PC-3 (cell line): ENCODE measurements around the gene SHLD1. TPM values are rescaled to one million over a fixed set of nuclear protein-coding genes. Genes with fewer than 3 reads are reported as not detected.

Experiments
- ATAC-seq: fragments of 200-7000 bp; cut with Tn5 transposase; 2 replicates; pipeline ENCODE4 v1.9.1; 2020; ENCODE audit warnings: mild to moderate bottlenecking, moderate library complexity
- BruUV-seq: library from RNA; stranded (reverse); fragments of 400-500 nt; replicated peaks from 2 replicates; lab custom pipeline; 2021; lab: Mats Ljungman, UMichigan
- CTCF ChIA-PET: fragments of 300-600 bp; sonication (Branson Sonifier 250); formaldehyde crosslinking; loops from one replicate; lab custom pipeline; 2022; ENCODE audit warnings: antibody characterized with exemption; lab: Charles Lee
- POLR2A ChIA-PET: fragments of 300-600 bp; sonication (Branson Sonifier 250); formaldehyde crosslinking; loops from one replicate; lab custom pipeline; 2022; ENCODE audit warnings: antibody characterized with exemption; ENCODE audit not compliant: unreplicated experiment; lab: Charles Lee
- DNase-seq: peaks from one replicate; pipeline ENCODE4 v3.0.0-alpha.2; 2015
- H2AFZ ChIP-seq: fragments of 300-600 bp; sonication (generic); 2 replicates; pipeline ENCODE4 v1.6.0; 2016; ENCODE audit warnings: antibody characterized with exemption, low read length
- H3F3A ChIP-seq: fragments of 300-600 bp; sonication (generic); one replicate; pipeline ENCODE4 v1.6.0; 2017; ENCODE audit warnings: antibody characterized with exemption, low read length, control low read depth, mild to moderate bottlenecking; ENCODE audit not compliant: unreplicated experiment
- H3K27ac ChIP-seq: fragments of 300-600 bp; sonication (generic); 2 replicates; pipeline ENCODE4 v1.5.1; 2016; ENCODE audit warnings: mild to moderate bottlenecking, low read length
- H3K27me3 ChIP-seq: fragments of 300-600 bp; sonication (generic); 2 replicates; pipeline ENCODE4 v1.6.1; 2016; ENCODE audit warnings: low read length, mixed read lengths
- H3K36me3 ChIP-seq: fragments of 300-600 bp; sonication (generic); 2 replicates; pipeline ENCODE4 v1.6.1; 2016; ENCODE audit warnings: low read depth, mixed run types, low read length, mixed read lengths
- H3K4me1 ChIP-seq: fragments of 300-600 bp; sonication (generic); 2 replicates; pipeline ENCODE4 v1.5.1; 2016; ENCODE audit warnings: low read length; ENCODE audit not compliant: insufficient read depth
- H3K4me2 ChIP-seq: fragments of 300-600 bp; sonication (generic); 2 replicates; pipeline ENCODE4 v1.6.0; 2016; ENCODE audit warnings: low read length
- H3K4me3 ChIP-seq: fragments of 300-600 bp; sonication (generic); 2 replicates; pipeline ENCODE4 v1.5.1; 2016; ENCODE audit warnings: mild to moderate bottlenecking, low read length, mixed read lengths
- H3K79me2 ChIP-seq: fragments of 300-600 bp; sonication (generic); 2 replicates; pipeline ENCODE4 v1.6.1; 2017; ENCODE audit warnings: low read length, mixed read lengths
- H3K9ac ChIP-seq: fragments of 300-600 bp; sonication (generic); 2 replicates; pipeline ENCODE4 v1.6.0; 2016; ENCODE audit warnings: mild to moderate bottlenecking, low read length
- H3K9me2 ChIP-seq: fragments of 300-600 bp; sonication (generic); replicated peaks from 2 replicates; pipeline ENCODE4 v1.6.1; 2016; ENCODE audit warnings: mixed run types, low read length, mixed read lengths
- H3K9me3 ChIP-seq: fragments of 300-600 bp; sonication (generic); 2 replicates; pipeline ENCODE4 v1.6.1; 2016; ENCODE audit warnings: low read length, mixed read lengths
- H4K20me1 ChIP-seq: fragments of 300-600 bp; sonication (generic); 2 replicates; pipeline ENCODE4 v1.6.1; 2016; ENCODE audit warnings: low read length, mixed read lengths
- CTCF ChIP-seq: fragments of 300-600 bp; sonication (generic); conservative IDR thresholded peaks from 2 replicates; pipeline ENCODE4 v1.5.1; 2017; ENCODE audit warnings: antibody characterized with exemption, low read depth, mild to moderate bottlenecking, low read length
- EZH2 ChIP-seq: fragments of 300-600 bp; sonication (generic); IDR thresholded peaks from one replicate; pipeline ENCODE4 v1.6.1; 2017; ENCODE audit warnings: antibody characterized with exemption, mild to moderate bottlenecking, low read length; ENCODE audit not compliant: unreplicated experiment
- EZH2phosphoT487 ChIP-seq: fragments of 300-600 bp; sonication (generic); IDR thresholded peaks from 2 replicates; pipeline ENCODE4 v1.6.1; 2018; ENCODE audit warnings: mild to moderate bottlenecking, antibody characterized with exemption, low read length, borderline replicate concordance
- intact Hi-C: fragments of 100-400 bp; cut with micrococcal nuclease; formaldehyde crosslinking; loops from 2 replicates; pipeline ENCODE4 v1.9.0; 2023
- total RNA-seq: library from RNA; depleted of rRNA; stranded (reverse); fragments of >200 nt; gene quantifications from 2 replicates; pipeline ENCODE4 v1.2.3, GENCODE V29; 2014

The SHLD1 gene
- total RNA-seq, 1 experiment from 2014 or later, result 3.4 TPM

- no peaks in the 10 kb centered on the region for H3K9me3 ChIP-seq
- ChIA-PET CTCF (no interaction called here), POLR2A (interaction anchor here (0.5 to 0.6 kb wide), 2 partner anchors 26 to 72 kb away, joined by 3 to 5 read pairs; no protein-coding TSS in a partner anchor)
- DNase-seq (peak; percentile 58), ATAC-seq (peak; percentile 68)
- H3K27me3 ChIP-seq, result no peaks in the 10 kb centered on the region
- no peaks in the 10 kb centered on the region for H4K20me1 ChIP-seq
- TF ChIP-seq CTCF, result no peak
- no peak for TF ChIP-seq EZH2
- TF ChIP-seq EZH2phosphoT487, result no peak
- H3F3A ChIP-seq, result no peaks in the 10 kb centered on the region
- no peaks in the 10 kb centered on the region for H3K9me2 ChIP-seq
- H3K4me2 ChIP-seq, result peak overlapping the region; percentile 21; the same call in 1 of the 2 replicates
- no peak overlapping the region for H3K4me3 ChIP-seq
- H3K4me1 ChIP-seq, result peaks cover 21% of the 10 kb centered on the region
- H2AFZ ChIP-seq, result no peak overlapping the region
- H3K79me2 ChIP-seq, result no peaks in the 10 kb centered on the region
- no TSS peak for BruUV-seq
- H3K9ac ChIP-seq, result no peak overlapping the region
- H3K36me3 ChIP-seq, result no peaks in the 10 kb centered on the region
- no peak overlapping the region for H3K27ac ChIP-seq
- intact Hi-C loops, result no loop called here
Observed at GRCh38 chr20:5864873-5865587, 114.8 kb downstream of the SHLD1 start.

DNA sequence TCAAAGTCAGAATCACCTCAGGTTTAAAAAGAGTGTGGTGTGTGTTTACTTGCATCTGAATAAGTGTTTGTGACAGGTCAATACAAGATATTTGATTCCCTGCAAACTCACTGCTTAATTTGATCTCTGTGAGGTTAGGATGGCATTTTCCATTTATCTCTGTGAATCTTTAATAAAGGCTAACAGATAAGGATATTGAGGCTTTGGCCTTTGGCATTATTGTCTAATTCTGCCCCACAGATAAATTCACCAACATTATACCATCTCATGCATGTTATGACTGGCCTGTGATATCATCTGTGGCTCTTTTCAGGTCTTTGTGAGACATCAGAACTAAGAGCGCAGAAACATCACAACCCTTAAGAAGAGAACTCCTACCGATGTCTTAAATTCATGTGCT, 115.4 kb downstream of the SHLD1 start:
- no TSS peak for BruUV-seq
- ATAC-seq (no peak), DNase-seq (no peak)
- H4K20me1 ChIP-seq, result no peaks in the 10 kb centered on the region
- CTCF ChIA-PET, result no interaction called here
- peak overlapping the region; percentile 21; the same call in 1 of the 2 replicates for H3K4me2 ChIP-seq
- H3K9me3 ChIP-seq, result no peaks in the 10 kb centered on the region
- H3K9me2 ChIP-seq, result no peaks in the 10 kb centered on the region
- no peaks in the 10 kb centered on the region for H3K36me3 ChIP-seq
- intact Hi-C loops, result no loop called here
- no peak overlapping the region for H3K27ac ChIP-seq
- H3K27me3 ChIP-seq, result no peaks in the 10 kb centered on the region
- no peak overlapping the region for H3K4me3 ChIP-seq
- H3K79me2 ChIP-seq, result no peaks in the 10 kb centered on the region
- no peaks in the 10 kb centered on the region for H3F3A ChIP-seq
- no peak overlapping the region for H3K9ac ChIP-seq
- no peak overlapping the region for H2AFZ ChIP-seq
- POLR2A ChIA-PET, result interaction anchor here (0.6 kb wide), 1 partner anchor 26 kb away, joined by 3 read pairs; no protein-coding TSS in a partner anchor
- H3K4me1 ChIP-seq, result peaks cover 21% of the 10 kb centered on the region
- TF ChIP-seq EZH2, result no peak
- no peak for TF ChIP-seq CTCF

DNA sequence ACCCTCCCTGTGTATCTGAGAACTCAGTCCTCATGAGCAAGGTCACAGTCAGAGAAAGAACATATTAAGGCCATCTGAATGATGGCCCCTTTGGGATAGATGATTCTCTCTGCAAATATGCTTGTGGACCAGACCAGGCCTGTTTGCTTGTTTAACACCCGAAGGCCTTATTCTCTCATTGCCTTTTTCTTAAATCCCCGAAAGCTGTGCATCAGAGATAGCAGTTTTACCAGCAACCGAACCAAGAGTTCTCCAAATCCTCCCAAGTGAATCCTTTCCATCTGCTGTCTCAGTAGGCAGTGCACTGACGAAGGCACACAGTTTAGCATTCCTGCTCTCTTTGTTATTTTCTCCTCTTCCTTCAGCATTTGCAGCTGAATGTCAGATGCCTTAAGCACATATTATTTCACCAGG, 120.4 kb downstream of the SHLD1 start:
- Histone ChIP-seq H3K4me3 (no peak overlapping the region), H3F3A (no peaks in the 10 kb centered on the region), H2AFZ (no peak overlapping the region), H3K36me3 (no peaks in the 10 kb centered on the region), H3K27me3 (peaks cover 22% of the 10 kb centered on the region; the same call in 1 of the 2 replicates), H3K4me2 (no peak overlapping the region), H3K9me2 (no peaks in the 10 kb centered on the region), H3K4me1 (peaks cover 2% of the 10 kb centered on the region), H3K27ac (no peak overlapping the region), H3K79me2 (no peaks in the 10 kb centered on the region), H4K20me1 (no peaks in the 10 kb centered on the region), H3K9ac (no peak overlapping the region), H3K9me3 (no peaks in the 10 kb centered on the region)
- no TSS peak for BruUV-seq
- POLR2A ChIA-PET, result no interaction called here
- DNase-seq (no peak), ATAC-seq (no peak)
- intact Hi-C loops, result no loop called here
- TF ChIP-seq CTCF, result no peak
- TF ChIP-seq EZH2phosphoT487, result no peak
- TF ChIP-seq EZH2, result no peak
- CTCF ChIA-PET, result no interaction called here
